HG03103 (cell line): ENCODE results near the gene SYNE3.
"Not testable (repeated sequence)": the region's sequence is repeated elsewhere in the genome, so short reads cannot be mapped to it uniquely, and the experiment has no call there.

Experiments used
- ATAC-seq: cut with Tn5 transposase; IDR thresholded peaks from one replicate; pipeline ENCODE4 v1.9.1; 2021; ENCODE audit warnings: low read depth; ENCODE audit not compliant: unreplicated experiment

Gene SYNE3

DNA sequence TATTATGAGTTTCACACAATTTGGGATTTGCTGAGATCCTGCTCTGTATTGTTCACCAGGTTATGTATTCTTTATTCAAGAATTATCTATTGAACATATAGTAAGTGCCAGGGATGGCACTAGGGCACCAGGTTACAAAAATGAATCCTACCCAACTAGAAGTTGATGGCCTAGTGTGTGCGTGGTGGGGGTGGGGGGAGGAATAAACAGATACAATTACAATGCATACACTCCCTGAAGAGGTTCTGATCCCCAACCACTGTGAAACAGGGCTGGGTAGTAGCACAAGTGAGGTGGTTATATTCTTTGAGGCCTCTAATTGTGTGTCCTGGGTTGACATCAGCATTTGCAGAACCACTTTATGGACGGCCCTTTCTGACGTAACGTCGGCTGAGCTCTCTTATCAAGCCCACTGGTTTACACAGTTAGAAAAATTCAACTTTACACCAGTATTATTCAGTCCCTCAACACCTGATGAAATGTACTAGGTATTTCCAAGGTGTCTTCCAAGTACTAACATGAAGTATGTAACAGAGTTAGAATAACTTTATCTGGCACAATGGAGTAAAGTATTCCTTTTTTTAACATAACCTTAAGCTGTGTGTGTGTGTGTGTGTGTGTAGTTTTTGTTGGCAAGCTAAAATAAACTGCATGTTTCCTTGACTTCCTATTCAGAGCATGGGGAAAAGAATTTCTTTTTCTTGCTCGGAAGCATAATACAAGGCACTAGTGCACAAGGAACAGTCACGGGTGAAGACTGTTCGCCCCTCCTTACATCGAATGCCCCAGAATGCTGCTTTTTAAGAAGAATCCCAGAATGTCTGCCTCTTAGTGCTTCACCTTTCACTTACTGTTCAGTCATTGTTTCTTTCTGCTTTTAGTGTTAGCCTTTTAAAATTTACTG lies 10.3 kb upstream of the SYNE3 start:
- no peak for ATAC-seq

DNA sequence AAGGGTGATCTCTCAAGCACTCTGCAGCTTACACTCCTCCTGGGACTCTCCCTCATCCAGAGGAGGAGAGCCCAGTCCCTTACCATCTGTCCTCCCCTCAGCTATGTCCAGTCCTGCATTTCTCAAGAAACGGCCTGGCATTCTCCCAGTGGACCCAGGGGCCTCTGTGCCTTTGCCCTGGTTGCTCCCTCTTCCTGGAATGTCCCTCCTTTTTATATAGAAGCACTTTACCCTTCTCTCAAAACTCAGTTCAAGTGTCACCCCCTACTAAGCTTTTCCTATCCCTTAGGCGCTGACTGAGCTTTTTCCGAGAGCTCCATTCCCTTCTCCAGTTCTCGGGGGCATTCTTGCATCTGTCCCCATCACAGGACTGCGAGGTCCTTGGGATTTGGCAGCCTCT lies 9.5 kb upstream of the SYNE3 start:
- ATAC-seq, result no peak

DNA sequence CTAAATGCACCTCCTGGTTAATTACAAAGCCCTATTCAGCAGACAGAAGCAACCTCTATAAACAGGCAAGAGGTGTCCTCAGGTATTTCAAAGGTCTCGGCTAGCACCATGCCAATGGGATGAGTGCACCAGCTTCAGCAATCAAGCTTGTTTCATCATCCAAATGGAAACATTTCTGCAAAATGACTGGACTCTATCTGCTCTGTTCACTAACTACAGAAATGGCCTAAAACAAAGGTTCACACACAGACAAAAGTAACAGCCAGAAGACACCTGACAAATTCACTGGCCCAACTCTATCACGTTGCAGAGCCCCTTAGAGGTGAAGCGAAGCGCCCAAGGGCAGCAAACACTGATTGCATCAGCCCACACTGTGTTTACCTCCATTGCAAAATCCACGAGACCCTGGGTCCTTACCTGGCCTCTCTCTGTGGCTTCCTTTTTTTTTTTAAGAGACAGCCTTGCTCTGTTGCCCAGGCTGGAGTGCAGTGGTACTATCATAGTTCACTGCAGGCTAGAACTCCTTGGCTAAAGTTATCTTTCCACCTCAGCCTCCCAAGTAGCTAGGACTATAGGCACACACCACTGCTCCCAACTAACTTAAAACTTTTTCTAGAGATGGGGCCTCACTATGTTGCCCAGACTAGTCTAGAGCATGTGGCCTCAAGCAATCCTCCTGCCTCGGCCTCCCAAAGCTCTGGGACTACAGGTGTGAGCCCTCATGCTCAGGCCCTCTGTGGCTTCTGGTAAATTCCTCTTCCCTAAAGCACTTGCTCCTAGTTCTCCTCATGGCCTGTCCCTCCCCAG lies 8.5 kb upstream of the SYNE3 start:
- ATAC-seq, result no peak

DNA sequence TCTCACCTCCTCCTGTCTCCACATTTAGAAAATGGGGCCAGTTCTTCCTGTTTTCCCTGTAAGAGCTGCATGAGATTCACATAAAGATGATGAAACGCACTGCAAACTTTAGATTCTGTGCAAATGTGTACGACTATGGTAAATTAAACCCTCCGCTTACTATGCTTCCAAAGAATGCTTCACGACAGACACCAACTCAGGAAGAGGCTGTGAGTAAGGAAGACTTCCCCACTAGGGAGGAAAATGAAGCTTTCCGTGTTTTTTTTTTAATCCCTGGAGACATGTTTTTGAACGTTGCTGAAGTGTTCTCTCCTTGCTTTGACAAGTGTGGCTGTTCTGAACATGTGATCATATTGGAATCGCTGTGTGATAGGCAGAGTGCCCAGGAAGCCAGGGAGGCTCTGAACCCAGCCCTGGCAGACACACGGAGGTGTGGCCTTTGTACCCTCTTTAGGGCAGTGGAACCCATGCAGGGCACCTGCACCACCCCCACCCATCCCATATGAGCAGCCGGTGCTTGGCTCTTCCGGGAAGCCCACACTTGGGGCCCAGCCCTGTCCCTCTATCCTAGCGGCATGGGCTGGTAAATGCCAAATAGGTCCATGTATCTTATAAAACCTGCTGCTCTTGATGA lies 7.5 kb upstream of the SYNE3 start:
- ATAC-seq, result no peak

DNA sequence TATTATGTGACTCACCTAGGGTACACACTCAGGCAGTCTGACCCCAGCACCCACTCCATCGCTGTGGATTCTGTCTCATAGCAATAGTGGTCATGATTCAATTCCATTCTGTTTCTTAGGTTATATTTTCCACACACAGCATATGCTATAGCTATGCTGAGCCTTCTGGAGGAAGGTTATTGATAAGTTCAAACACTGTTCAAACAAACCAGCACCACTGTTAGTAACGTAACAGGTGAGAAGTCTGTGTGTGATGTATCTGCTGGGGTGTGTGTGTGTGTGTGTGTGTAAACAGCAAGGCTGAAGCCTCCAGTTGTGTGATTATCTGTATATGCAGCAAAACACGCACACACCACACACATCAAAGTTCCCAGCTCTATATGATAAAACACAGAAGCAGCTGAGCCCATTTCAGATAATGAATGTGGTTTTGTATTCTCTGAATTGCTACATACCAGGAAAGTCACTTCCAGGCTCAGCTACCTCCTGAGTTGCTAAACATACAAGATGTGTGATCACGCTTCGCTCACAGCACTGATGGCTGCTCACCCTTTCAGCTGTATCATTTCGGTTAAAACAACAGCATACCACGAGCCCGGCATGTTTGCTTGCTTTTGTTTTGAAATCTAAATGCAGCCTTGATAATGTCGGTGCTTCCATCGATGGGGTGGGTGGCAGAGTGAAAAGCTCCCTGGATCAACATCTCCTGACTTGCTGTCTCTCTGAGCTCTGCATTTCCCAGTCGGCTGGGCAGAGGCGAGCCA lies 6.8 kb upstream of the SYNE3 start:
- ATAC-seq, result no peak

DNA sequence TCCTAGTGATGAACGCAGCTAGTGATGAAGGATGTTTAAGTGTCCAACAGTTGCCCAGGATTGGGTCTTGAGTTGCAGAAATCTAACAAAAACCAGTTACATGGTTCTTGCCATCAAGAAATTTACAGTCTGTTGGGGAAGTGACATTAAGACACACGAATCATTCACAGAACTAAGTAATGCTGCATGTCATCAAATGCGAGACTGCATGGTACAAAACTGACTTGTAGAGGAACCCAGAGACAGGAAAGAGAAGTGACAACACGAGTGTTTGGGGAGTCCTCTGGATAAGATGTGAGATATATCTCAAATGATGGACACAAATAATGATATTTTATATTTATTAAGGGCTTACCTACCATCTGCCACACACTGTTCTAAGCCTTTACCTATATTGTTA lies 6.1 kb upstream of the SYNE3 start:
- no peak for ATAC-seq

DNA sequence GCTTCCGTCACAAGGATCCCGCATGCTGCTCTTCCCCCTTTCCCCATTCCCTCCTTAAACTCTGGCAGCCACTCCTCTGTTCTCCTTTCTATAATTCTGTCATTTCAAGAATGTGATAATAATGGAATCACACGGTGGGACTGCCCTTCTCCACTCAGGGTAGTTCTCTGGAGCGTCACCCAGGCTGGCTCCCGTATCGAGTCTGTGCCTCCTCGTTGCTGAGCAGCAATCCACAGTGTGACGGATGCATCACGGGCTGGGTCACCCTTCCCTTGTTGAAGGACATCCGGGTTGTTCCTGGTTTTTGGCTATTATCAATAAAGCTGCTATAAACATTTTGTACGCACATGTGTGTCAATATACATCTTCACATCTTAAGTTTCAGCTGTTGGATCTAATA lies 5.7 kb upstream of the SYNE3 start:
- ATAC-seq, result no peak

DNA sequence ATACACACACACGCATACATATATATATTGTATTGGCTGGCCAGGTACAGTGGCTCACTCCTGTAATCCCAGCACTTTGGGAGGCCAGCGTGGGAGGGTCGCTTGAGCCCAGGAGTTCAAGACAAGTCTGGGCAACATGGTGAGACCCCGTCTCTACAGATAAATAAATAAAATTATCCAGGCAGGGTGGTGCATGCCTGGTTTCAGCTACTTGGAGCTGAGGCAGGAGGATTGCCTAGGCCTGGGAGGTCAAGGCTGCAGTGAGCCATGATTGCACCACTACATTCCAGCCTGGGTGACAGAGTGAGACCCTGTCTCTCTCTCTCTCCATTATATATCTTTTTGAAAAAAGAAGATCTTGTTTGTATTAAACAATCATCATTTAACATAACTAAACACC lies 4.6 kb upstream of the SYNE3 start:
- no peak for ATAC-seq

DNA sequence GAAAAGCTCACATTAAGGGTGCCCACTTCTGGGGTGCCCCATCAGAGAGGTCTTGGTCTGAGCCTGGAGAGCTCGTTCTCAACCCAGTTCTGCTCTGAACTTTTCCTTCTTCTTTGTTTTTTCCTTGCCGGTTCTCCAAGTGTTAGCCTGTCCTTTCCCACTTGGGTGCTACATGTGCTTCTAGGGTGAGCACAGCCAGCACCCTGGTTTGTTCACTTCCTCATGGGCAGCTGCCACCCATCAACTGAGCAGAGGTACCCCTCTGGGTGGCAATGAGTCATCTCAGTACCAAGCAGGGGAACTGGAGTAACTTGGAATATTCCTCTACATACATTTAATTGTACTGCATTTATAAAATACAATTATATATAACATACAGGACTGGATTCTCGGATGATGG lies 3.9 kb upstream of the SYNE3 start:
- ATAC-seq, result no peak

DNA sequence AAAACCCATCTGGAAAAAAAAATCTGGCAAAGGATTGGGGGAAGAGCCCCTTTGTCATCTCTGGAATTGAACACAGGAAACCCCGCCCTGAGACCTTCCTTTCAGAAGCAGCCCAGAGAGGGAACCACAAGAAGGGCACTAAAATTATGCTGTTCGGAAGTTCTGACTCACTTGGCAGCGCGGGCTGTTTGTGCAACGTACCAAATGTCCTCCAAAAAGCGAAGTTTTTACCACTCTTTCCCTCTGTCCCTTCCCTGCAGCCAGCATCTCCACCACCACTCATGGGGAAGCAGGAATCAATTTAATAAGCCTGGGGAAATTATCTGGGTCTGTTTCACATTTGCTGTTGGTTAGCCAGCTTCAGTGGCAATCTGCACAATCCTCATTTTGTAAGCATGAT lies 3.2 kb upstream of the SYNE3 start:
- ATAC-seq, result no peak

DNA sequence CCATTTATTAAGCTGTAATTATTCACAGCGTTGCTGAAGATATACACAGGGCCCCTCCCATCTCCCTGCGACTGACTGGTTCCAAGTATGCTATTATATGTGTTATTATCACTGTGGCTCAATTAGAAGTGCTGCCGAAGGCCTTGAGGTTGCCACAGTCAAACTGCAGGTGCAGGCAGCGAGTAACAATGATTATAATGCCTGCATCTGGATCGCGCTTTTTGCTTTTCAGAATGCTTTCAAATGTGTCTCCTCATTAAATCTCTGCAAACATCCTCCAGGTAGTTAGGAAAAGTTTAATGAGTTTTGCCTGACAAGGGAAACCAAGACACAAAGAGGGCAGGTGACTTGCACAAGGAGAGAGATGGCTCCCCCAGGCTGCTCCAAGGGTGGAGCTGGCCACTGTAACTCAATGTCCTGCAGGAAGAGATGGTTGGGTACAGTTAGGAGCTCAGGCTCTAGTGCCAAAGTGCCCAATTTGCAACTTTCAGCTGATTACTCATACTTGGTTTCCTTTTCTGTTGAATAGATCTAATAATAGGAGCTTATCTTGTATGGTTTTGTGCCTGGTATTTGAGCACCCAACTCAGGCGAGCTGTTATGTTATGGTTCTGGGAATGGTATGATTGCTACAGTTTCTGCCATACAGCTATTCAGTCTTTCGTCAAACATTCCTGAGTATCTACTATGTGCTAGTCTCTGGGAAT lies 1.7 kb upstream of the SYNE3 start:
- no peak for ATAC-seq

DNA sequence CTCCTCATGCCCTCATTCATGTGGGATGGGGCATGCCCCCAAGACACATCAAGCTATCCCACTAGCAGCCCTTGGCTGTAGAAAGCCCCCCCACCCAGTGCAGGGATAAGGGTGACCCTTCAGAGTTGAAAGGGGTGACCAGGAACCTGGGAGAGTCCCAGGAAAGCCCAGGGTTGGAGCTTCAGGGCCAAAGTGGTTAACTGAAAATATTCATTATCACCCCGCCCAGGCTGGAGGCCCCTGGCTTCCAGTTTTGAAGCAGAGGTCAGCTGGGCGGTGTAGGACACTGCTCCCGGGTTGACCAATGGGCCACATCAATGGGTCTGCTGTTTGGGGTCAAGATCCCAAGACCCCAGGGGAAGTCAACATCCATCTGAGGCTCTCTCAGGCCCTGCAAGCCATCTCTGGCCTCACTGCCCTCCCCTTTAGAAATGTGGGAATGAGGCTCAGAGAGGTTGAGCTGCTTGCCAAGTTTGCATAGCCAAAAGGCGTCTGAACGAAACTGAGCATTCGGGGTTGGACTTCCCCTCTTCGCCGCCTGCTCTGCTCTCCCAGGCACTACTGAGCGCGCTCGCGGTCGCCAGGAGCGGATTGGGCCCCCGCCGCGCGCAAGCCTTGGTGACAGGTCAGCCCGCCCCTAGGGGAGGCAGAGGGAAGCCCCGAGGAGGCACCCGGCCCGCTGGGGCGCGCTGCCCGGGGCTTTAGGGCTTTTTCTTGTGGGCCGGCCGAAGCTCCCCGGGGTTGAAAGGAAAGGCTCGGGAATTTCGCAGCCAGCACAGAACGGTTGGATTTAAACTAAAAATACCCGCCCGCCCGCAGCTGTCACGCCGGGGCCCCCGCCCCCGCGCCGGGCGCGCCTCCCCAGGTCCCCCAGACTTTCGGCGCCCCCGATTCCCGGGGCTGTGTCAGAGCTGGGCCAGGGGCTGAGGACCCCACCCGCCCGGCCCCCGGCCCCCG lies 576 bp downstream of the SYNE3 start:
- peak; percentile 76 for ATAC-seq

DNA sequence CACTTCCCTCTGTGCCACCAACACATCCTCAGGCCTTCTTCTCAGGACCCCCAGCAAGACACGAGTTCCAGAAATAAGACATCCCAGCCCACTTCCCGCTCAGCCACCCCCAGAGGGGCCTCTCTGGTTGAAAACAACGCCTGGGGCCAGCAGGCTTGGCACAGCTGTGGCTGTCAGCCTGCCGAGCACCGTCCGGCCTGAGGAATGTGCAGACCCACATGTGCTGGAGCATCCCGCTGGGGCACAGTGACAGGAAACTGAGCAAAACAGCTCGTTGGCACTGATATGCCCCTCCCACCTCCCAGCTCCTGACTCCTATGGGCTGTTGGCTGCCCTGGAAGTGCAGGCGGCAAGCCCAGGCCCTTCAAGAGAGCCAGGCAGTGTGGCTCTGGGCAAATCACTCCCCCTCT lies 1.4 kb downstream of the SYNE3 start:
- ATAC-seq, result no peak

DNA sequence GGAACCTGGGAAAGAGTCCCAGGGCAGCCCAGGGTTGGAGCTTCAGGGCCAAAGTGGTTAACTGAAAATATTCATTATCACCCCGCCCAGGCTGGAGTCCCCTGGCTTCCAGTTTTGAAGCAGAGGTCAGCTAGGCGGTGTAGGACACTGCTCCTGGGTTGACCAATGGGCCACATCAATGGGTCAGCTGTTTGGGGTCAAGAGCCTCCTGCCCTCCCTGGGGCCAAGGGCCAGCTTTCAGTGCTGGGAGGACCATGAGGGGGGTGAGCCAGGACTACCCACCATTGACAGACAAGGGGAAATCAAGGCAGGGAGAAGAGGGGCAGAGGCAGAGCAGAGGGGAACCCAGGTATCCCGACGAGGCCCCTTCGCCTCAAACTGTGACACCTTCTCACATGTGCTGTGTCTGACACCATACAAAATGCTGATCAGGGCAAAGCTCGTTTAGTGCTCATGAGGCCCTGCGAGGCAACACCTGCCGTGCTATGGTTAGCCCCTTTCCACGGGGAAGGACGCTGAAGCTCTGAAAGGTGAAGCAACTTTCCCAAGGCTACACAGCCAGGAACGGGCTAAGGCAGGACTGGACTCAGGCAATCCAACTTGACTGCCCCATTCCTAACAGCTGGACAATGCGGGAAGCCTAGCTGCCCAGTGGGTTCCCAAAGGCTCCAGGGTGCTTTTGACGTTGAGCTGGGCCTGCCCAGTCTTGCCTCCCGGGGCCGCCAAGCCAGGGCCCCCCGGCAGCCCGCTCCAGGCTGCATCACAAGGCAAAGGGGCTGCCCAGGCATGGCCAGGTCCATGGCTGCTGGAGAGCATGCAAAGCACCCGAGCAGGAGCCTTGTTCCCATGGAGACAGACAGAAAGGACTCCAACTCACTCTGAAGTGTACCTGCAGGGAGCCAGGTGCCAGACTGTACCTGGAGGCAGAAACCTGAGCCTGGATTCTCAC lies 2.0 kb downstream of the SYNE3 start:
- no peak for ATAC-seq

DNA sequence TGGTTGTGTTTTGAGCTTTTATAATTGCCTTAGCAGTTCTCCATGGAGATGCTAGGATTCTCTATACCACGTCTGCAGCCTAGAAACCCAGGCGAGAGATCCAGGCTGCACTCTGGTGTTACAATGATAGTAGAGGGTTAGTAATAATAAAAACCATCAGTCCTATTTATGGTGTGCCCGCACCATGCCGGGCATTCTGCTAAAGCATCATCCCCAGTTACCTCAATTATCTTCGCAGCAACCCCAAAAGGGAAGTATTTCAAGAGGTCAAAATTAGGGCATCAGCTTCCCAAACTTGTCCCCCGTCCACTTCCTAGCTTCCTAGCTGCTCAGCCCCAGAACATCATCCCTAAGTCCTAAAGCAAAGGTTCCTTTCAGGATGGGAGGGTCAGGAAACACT lies 3.2 kb downstream of the SYNE3 start:
- ATAC-seq, result no peak

DNA sequence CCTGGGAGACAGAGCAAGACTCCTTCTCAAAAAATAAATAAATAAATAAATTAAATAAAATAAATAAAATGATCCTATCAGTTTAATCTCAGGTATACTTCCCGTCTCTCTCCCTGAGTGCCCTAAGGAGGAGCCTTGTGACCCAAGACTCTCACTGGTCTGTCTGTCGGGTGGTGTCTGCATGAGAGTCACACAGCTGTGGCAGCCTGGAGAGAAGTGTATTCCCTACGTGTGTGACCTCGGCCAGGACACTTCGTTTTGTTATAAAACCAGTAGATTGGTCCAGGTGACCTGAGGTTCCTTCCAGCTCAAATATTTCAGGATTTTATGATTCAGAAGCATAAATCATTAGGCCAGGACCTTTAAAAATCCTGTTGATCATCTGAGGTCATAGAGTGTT lies 4.8 kb downstream of the SYNE3 start:
- no peak for ATAC-seq

DNA sequence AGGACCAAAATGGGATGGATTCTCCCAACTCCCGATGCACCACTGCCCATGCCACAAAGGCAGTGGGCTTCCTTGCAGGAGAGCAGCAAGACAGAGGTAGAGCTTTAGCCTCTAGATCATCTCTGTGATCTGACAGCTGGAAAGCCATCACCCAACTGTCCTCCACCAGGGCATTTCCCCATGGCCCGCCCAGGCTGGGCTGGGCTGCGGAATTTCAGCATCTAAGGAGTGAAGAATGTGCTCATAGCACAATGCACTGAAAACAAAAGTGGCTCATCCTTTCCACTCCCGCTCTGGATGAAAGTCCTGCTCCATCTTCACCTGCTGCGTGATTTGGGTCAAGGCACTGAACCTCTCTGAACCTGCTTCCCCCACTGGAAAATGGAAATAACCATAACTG lies 5.6 kb downstream of the SYNE3 start:
- no peak for ATAC-seq

DNA sequence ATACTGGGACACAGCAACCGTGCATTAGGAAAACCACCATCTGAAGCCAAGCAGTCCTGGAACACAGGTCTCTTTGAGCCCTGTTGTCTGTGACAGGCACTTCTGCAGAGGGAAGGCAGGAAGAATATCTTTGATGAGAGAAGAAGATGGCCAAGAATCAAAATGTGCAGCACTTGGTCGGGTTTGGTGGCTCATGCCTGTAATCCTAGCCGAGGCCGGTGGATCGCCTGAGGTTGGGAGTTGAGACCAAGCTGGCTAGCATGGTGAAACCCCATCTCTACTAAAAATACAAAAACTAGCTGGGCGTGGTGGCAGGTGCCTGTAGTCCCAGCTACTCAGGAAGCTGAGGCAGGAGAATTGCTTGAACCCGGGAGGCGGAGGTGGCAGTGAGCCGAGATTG lies 6.1 kb downstream of the SYNE3 start:
- not testable (repeated sequence) for ATAC-seq
